ENCODE measurements around the gene LPIN1. TPM values are rescaled to one million over a fixed set of nuclear protein-coding genes. Genes with fewer than 3 reads are reported as not detected.

Gene LPIN1
- total RNA-seq, 4 donors from 2014 or later, result 28.7 to 47.0 (median 39.6) TPM

DNA sequence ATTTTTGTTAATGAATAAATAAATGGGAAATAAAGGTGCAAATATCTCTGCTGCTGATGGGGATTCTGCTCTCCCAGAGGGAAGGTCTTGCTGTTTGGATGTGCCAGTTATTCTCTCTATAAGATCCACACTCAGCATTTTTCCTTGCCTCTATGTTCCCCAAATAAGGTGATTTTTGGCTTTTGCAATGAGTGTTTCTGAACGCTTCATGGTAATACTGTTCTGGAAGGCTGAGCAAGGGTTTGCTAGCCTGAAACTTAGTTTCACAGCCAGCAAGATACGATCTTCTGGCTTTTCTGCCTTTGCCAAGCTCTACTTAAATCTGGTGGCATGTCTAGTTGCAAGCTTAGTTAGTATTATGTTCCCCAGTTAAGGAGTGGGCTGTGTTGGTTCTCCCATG lies 114.6 kb downstream of the LPIN1 start:
- Histone ChIP-seq H3K9me3 (no peaks in the 10 kb centered on the region), H3K36me3 (no peaks in the 10 kb centered on the region), H3K4me3 (replicated peaks in 1 of 3) (no peak overlapping the region), H3K27ac (no peak overlapping the region), H3K27me3 (no peaks in the 10 kb centered on the region), H3K4me1 (peaks cover 5 to 8% of the 10 kb centered on the region in 2 donors)
- intact Hi-C loops (cut with DNase I), result loop anchor here (10.0 kb wide), 2 partner anchors 854 to 1144 kb away; partner anchors contain the start of gene TRIB2
- TF ChIP-seq POLR2A (IDR thresholded peaks at IDR 0.05), result no peak
- TF ChIP-seq, protein P1, sequence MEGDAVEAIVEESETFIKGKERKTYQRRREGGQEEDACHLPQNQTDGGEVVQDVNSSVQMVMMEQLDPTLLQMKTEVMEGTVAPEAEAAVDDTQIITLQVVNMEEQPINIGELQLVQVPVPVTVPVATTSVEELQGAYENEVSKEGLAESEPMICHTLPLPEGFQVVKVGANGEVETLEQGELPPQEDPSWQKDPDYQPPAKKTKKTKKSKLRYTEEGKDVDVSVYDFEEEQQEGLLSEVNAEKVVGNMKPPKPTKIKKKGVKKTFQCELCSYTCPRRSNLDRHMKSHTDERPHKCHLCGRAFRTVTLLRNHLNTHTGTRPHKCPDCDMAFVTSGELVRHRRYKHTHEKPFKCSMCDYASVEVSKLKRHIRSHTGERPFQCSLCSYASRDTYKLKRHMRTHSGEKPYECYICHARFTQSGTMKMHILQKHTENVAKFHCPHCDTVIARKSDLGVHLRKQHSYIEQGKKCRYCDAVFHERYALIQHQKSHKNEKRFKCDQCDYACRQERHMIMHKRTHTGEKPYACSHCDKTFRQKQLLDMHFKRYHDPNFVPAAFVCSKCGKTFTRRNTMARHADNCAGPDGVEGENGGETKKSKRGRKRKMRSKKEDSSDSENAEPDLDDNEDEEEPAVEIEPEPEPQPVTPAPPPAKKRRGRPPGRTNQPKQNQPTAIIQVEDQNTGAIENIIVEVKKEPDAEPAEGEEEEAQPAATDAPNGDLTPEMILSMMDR (IDR thresholded peaks at IDR 0.05), result no peak
- no peak for DNase-seq
- 61 to 73% methylated on average over 2 of the region's 2 CpGs for WGBS, 2 donors

DNA sequence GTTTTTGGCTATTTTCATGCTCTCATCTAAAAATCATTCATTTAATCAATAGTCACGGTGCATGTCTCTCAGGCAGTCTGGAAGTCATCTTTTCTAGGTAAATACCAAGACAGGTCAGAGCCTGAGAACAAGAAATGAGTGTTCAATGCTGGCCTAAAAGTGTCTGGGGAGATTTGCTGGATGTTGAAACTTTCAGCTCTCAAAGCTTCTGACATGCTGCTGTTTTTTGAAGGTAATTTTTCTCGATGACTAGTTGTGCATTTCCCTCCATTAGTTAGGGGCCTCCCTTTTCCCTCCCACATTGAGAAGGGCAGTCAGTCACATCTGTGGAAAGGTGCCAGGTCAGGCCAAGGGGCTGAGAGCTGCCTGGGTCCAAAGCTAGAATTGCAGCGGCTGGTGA lies 115.6 kb downstream of the LPIN1 start:
- H3K27ac ChIP-seq, result no peak overlapping the region
- DNase-seq, result no peak
- H3K36me3 ChIP-seq, result no peaks in the 10 kb centered on the region
- no peaks in the 10 kb centered on the region for H3K27me3 ChIP-seq
- no peak overlapping the region for H3K4me3 ChIP-seq (replicated peaks in 1 of 3)
- peaks cover 5 to 8% of the 10 kb centered on the region in 2 donors for H3K4me1 ChIP-seq
- 73 to 85% methylated on average over 3 of the region's 3 CpGs for WGBS, 2 donors
- TF ChIP-seq, protein P1 (IDR thresholded peaks at IDR 0.05), result no peak
- intact Hi-C loops (cut with DNase I), result loop anchor here (10.0 kb wide), 2 partner anchors 853 to 1143 kb away; partner anchors contain the start of gene TRIB2
- H3K9me3 ChIP-seq, result no peaks in the 10 kb centered on the region

DNA sequence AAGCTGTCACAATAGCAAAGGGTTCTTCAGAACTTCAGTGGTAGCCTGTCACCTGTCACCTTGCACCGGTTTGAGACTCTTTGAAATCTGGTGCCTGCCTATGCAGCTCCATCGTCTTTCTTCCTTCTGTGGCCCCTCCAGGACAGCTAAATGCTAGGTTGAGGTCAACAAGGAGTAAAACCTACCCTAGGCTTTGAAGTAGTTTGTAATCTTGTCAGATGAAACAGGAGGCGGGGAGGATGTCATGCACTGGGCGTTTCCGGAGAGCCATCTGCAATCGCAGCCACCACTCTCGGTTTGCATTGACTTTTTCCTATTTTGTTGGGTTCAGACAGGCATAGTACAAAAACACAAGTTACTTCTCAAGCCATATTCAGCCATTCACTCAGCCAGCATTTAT lies 116.7 kb downstream of the LPIN1 start:
- no peak for DNase-seq
- no peak overlapping the region for H3K27ac ChIP-seq
- H3K36me3 ChIP-seq, result no peaks in the 10 kb centered on the region
- H3K4me3 ChIP-seq (replicated peaks in 1 of 3), result no peak overlapping the region
- H3K27me3 ChIP-seq, result no peaks in the 10 kb centered on the region
- H3K9me3 ChIP-seq, result no peaks in the 10 kb centered on the region
- WGBS, 2 donors, result 79 to 84% methylated on average over 7 of the region's 7 CpGs
- H3K4me1 ChIP-seq, result peaks cover 5 to 8% of the 10 kb centered on the region in 2 donors
- intact Hi-C loops (cut with DNase I), result loop anchor here (10.0 kb wide), 2 partner anchors 852 to 1142 kb away; partner anchors contain the start of gene TRIB2
- TF ChIP-seq, protein P1 (IDR thresholded peaks at IDR 0.05), result no peak
- no peak for TF ChIP-seq POLR2A (IDR thresholded peaks at IDR 0.05)

DNA sequence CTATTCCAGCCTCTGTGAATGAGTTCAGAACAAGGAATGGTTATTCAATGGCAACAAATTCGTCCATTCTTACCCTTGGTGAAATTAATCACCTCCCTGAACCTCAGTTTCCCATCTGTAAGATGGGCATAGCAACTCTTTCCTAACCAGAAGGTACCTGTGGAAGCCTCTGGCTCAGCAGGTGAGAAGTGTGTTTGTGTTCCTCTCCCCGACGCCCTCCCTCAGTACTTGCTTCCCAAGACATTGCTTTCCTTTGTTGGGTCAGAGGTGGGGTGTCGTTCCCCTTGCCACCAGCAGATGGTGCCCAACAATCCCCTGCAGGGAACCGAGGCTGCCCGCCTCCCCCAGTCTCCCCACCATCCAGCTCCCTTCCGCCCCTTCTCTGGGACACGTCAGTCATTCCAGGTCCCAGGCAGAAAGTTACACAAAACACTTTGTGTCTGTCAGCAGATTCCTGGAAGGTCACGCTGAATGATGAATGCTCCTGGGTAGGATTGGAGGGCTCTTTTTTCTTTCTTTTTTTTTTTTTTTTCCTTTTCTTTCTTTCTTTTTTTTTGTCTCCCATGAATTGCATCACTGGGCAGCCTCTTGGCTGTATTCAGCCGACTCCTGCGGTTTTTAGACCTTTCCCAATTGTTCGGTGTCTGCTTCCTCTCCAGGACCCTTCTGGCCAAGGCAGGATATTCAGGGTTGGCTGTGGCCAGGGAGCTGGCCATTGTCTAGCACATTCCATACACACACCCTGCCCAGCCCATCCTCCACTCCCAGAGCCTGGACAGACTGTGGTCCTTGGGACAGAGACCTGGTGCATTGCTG lies 117.3 kb downstream of the LPIN1 start:
- H3K4me3 ChIP-seq (replicated peaks in 1 of 3), result no peak overlapping the region
- WGBS, 2 donors, result 9 to 12% methylated on average over 12 of the region's 12 CpGs

More for the DNA sequence above, 117.3 kb downstream of the LPIN1 start:
- Histone ChIP-seq H3K9me3 (no peaks in the 10 kb centered on the region), H3K27ac (no peak overlapping the region), H3K4me1 (peaks cover 5 to 8% of the 10 kb centered on the region in 2 donors), H3K27me3 (no peaks in the 10 kb centered on the region), H3K36me3 (no peaks in the 10 kb centered on the region)
- intact Hi-C loops (cut with DNase I), result loop anchor here (10.0 kb wide), 2 partner anchors 851 to 1141 kb away; partner anchors contain the start of gene TRIB2
- TF ChIP-seq, protein P1 (IDR thresholded peaks at IDR 0.05), result peak; percentile 79 to 97 (median 95)
- TF ChIP-seq POLR2A (IDR thresholded peaks at IDR 0.05), result no peak
- DNase-seq, result peak; percentile 81 to 85
